Ishikawa (cell line): ENCODE results near the gene ADAMTS20.

Experiments used
- CEBPB ChIP-seq: IDR thresholded peaks from 2 replicates; pipeline ENCODE4 v1.6.1; 2012
- CREB1 ChIP-seq: IDR thresholded peaks from 2 replicates; pipeline ENCODE4 v1.6.1; 2012; ENCODE audit warnings: low read depth
- EGR1 ChIP-seq: IDR thresholded peaks from 2 replicates; pipeline ENCODE4 v1.6.1; 2012
- EP300 ChIP-seq: IDR thresholded peaks from 2 replicates; pipeline ENCODE4 v1.6.1; 2012; ENCODE audit warnings: borderline replicate concordance
- FOXM1 ChIP-seq: IDR thresholded peaks from 2 replicates; pipeline ENCODE4 v1.6.1; 2012; ENCODE audit warnings: low read depth, borderline replicate concordance
- NFIC ChIP-seq: IDR thresholded peaks from 2 replicates; pipeline ENCODE4 v1.6.1; 2012
- RAD21 ChIP-seq: IDR thresholded peaks from 2 replicates; pipeline ENCODE4 v1.6.1; 2012; ENCODE audit warnings: low read depth
- TAF1 ChIP-seq: IDR thresholded peaks from 2 replicates; pipeline ENCODE4 v1.6.1; 2012; ENCODE audit warnings: low read depth, mild to moderate bottlenecking
- TCF12 ChIP-seq: IDR thresholded peaks from 2 replicates; pipeline ENCODE4 v1.6.1; 2012; ENCODE audit warnings: low read depth
- TEAD4 ChIP-seq: IDR thresholded peaks from 2 replicates; pipeline ENCODE4 v1.6.1; 2012
- YY1 ChIP-seq: IDR thresholded peaks from 2 replicates; pipeline ENCODE4 v1.6.1; 2012; ENCODE audit warnings: low read depth
- ZBTB7A ChIP-seq: IDR thresholded peaks from 2 replicates; pipeline ENCODE4 v1.6.1; 2012; ENCODE audit warnings: low read depth
- TF ChIP-seq, protein P1 (sequence below): IDR thresholded peaks from 2 replicates; pipeline ENCODE4 v1.6.1; 2012; ENCODE audit warnings: low read depth, mild to moderate bottlenecking
- TF ChIP-seq, protein P2 (sequence below): IDR thresholded peaks from 2 replicates; pipeline ENCODE4 v1.6.1; 2012
- TF ChIP-seq, protein P3 (sequence below): IDR thresholded peaks from 2 replicates; pipeline ENCODE4 v1.6.1; 2012

The ADAMTS20 gene

DNA sequence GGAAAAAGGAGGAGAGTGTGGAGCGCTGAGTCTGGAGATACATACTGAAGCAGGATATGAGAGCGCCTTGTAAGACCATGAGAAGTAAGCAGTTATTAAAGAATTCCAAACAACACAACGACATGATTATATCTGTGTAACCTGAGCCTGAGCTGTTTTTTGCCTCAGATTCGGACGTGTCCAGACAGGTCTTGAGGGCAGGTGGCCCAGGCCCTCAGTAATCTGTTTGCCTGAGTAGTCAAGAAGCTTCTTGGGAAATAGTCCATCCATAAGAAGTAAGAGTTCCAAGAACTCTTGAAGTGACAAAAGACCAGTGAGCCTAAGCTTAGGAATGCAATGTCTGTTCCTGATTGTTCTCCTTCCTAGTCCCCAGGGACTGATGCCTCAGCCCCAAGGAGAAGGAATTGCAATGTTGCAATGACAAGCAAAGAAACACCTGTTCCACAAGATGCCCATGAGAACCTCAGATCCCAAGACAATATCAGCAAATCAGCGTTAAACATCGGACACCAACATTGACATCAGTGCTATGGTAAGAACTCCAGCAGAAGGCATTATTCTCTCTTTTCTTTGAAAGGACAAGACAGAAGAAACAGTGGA lies 34.7 kb upstream of the ADAMTS20 start:
- TF ChIP-seq CREB1 (no peak), NFIC (no peak), CEBPB (no peak), FOXM1 (no peak), TCF12 (no peak), TAF1 (no peak), TEAD4 (no peak), ZBTB7A (no peak), YY1 (no peak)
- TF ChIP-seq, protein P1, sequence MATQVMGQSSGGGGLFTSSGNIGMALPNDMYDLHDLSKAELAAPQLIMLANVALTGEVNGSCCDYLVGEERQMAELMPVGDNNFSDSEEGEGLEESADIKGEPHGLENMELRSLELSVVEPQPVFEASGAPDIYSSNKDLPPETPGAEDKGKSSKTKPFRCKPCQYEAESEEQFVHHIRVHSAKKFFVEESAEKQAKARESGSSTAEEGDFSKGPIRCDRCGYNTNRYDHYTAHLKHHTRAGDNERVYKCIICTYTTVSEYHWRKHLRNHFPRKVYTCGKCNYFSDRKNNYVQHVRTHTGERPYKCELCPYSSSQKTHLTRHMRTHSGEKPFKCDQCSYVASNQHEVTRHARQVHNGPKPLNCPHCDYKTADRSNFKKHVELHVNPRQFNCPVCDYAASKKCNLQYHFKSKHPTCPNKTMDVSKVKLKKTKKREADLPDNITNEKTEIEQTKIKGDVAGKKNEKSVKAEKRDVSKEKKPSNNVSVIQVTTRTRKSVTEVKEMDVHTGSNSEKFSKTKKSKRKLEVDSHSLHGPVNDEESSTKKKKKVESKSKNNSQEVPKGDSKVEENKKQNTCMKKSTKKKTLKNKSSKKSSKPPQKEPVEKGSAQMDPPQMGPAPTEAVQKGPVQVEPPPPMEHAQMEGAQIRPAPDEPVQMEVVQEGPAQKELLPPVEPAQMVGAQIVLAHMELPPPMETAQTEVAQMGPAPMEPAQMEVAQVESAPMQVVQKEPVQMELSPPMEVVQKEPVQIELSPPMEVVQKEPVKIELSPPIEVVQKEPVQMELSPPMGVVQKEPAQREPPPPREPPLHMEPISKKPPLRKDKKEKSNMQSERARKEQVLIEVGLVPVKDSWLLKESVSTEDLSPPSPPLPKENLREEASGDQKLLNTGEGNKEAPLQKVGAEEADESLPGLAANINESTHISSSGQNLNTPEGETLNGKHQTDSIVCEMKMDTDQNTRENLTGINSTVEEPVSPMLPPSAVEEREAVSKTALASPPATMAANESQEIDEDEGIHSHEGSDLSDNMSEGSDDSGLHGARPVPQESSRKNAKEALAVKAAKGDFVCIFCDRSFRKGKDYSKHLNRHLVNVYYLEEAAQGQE: no peak

DNA sequence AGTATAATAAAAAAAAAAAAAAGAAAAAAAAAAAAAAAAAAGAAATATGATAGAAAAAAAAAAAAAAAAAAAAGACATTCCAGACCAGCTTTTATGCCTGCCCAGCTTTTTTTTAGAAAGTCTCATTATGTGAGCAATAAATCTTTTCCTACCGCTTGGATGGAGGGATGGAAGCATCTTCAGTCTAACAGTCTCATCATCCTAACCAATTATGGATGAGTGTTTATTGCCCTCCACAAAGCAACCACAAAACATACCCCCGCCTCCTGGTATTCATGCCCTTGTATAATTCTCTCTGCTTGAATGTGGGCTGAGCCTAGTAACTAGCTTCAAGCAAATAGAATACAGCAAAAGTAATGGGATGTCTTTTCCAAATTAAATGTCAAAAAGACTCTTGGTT lies 33.7 kb upstream of the ADAMTS20 start:
- no peak for TF ChIP-seq RAD21
- no peak for TF ChIP-seq TCF12
- TF ChIP-seq EGR1: no peak
- TF ChIP-seq, protein P1: no peak
- TF ChIP-seq FOXM1: no peak
- TF ChIP-seq CREB1: no peak
- TF ChIP-seq, protein P2, sequence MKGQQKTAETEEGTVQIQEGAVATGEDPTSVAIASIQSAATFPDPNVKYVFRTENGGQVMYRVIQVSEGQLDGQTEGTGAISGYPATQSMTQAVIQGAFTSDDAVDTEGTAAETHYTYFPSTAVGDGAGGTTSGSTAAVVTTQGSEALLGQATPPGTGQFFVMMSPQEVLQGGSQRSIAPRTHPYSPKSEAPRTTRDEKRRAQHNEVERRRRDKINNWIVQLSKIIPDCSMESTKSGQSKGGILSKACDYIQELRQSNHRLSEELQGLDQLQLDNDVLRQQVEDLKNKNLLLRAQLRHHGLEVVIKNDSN: no peak
- no peak for TF ChIP-seq YY1
- no peak for TF ChIP-seq EP300
- TF ChIP-seq, protein P3, sequence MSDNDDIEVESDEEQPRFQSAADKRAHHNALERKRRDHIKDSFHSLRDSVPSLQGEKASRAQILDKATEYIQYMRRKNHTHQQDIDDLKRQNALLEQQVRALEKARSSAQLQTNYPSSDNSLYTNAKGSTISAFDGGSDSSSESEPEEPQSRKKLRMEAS: no peak
- no peak for TF ChIP-seq ZBTB7A
- TF ChIP-seq TAF1: no peak
- TF ChIP-seq NFIC: no peak
- no peak for TF ChIP-seq CEBPB
- no peak for TF ChIP-seq TEAD4

DNA sequence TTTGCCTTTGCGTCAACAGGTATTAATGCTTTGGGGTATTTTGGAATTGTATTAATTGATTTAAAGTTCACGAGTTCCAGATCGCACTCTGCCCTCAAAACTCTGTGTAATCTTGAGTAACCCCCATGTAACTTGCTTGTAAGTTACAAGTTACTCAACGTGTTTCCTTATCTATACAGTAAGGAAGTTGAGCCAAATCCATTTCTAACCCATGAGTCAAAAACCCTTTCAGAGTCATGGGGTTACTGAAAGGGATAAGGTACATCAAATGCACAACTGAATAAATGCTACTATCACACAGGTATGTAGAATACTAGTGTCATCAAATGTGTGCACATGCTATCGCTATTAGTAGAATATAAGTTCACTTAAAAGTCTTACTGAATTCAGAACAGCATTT lies 28.6 kb upstream of the ADAMTS20 start:
- TF ChIP-seq ZBTB7A (no peak), YY1 (no peak), RAD21 (no peak), TEAD4 (no peak), TAF1 (no peak), EGR1 (no peak), EP300 (no peak), CEBPB (no peak), FOXM1 (no peak), NFIC (no peak), TCF12 (no peak), CREB1 (no peak)
- TF ChIP-seq, protein P3: no peak
- TF ChIP-seq, protein P1: no peak
- TF ChIP-seq, protein P2: no peak

DNA sequence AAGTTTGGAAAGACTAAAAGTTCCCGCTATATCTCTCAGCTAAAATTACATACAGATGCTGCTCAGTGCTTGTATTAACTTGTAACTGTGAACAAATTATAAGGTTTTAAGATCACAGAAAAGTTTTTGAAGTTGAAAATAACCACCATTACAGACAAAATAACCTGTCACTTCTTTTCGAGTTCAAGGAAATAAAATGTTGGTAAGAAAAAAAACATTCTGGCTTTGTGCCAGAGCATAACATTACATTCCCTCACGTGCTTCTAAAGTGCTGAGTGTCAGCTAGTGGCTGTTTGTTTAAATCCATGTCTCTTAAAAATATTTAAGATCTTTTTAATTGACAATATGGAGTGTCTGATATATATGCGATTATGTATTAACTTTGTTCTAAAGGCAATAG lies 27.2 kb upstream of the ADAMTS20 start:
- peak; percentile 79 for TF ChIP-seq NFIC
- TF ChIP-seq, protein P2: peak; percentile 70
- TF ChIP-seq EP300: no peak
